A673 (cell line): ENCODE results near the gene PKD1.

Experiments
- CTCF ChIP-seq: fragments of 300-800, 200-600 bp; sonication (generic); conservative IDR thresholded peaks from 2 replicates; pipeline ENCODE4 v1.5.1; 2017; ENCODE audit warnings: low read depth, mild to moderate bottlenecking, antibody characterized with exemption, low read length, moderate library complexity, mixed read lengths
- EZH2 ChIP-seq: fragments of 200-600 bp; sonication (generic); IDR thresholded peaks from 2 replicates; pipeline ENCODE4 v1.6.1; 2017; ENCODE audit warnings: borderline replicate concordance, low read depth, mild to moderate bottlenecking, mixed read lengths, antibody characterized with exemption, low read length; ENCODE audit not compliant: poor library complexity, severe bottlenecking

DNA sequence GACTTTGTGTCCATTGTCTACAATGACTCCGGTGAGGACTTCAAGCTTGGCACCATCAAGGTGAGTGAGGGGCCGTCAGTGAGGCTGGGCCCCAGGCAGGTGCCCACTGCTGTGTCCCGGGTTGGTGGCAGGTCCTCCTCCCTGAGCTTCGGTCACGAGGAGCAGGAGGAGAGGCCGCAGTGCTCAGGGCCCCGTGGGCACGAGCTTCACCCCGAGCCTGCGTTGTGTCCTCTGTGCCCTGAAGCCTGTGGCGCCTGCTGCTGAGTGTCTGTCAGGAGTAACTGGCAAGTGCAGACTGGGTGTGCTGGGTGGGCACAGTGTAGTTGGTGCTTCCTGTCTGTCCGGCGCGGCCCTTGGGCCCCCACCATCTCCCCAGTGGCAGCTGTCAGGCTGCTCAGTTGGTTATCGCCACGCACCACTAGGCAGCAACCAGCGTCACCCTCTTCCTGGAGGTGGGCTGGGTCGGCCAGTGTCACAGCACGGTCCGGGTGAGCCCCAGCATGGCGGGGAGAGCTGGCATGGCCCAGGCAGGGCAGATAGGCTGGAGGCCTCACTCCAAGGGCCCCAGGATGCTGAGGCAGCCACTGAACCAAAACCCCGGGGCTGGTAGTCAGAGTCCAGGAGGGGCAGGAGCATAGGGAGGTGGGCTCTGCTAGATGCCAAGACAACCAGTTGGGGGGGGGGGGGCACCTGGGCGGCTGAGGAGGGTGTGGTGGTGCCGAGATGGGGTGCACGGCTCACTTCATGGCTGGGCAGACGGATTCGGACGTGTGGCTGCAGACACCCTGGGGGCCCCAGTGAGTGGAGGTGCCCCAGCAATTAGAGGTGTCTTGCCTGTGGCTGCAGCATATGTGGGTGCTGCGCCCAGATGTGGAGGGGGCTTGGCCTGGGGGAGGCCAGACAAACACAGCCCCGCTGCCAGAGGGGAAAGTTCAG lies 48.6 kb downstream of the PKD1 start:
- no peak for TF ChIP-seq CTCF
- TF ChIP-seq EZH2, result no peak
